Activated CD4-positive, alpha-beta T cell treated with anti-CD3 and anti-CD28 coated beads for 36 hours (primary cell): Measurements from ENCODE around the gene ZNF385D. TPM values are rescaled to one million over a fixed set of nuclear protein-coding genes. Genes with fewer than 3 reads are reported as not detected.

Experiments
- ATAC-seq: fragments of 200-7000 bp; cut with Tn5 transposase; one replicate; pipeline ENCODE4 v1.10.0; 2021; ENCODE audit warnings: mild to moderate bottlenecking, moderate library complexity
- CTCF ChIA-PET: fragments of 350-600 bp; sonication (Branson Sonifier 250); formaldehyde crosslinking; loops from one replicate; lab custom pipeline; 2021; ENCODE audit warnings: antibody characterized with exemption; lab: Charles Lee
- POLR2A ChIA-PET: fragments of 350-600 bp; sonication (Branson Sonifier 250); formaldehyde crosslinking; loops from one replicate; lab custom pipeline; 2021; ENCODE audit warnings: antibody characterized with exemption, inconsistent platforms; lab: Charles Lee
- DNase-seq: peaks from one replicate; pipeline ENCODE4 v3.0.0-alpha.2; 2020
- H3K27ac Mint-ChIP-seq: one replicate; pipeline ENCODE4 v1.8.0; 2021; ENCODE audit warnings: mixed read lengths
- H3K27me3 Mint-ChIP-seq: one replicate; pipeline ENCODE4 v1.8.0; 2021; ENCODE audit warnings: mixed read lengths
- H3K36me3 Mint-ChIP-seq: one replicate; pipeline ENCODE4 v1.8.0; 2021; ENCODE audit warnings: low read depth, mixed read lengths
- H3K4me1 Mint-ChIP-seq: one replicate; pipeline ENCODE4 v1.8.0; 2021; ENCODE audit warnings: mixed read lengths
- H3K4me3 Mint-ChIP-seq: one replicate; pipeline ENCODE4 v1.8.0; 2021; ENCODE audit warnings: mild to moderate bottlenecking, moderate library complexity, mixed read lengths
- H3K9me3 Mint-ChIP-seq: one replicate; pipeline ENCODE4 v1.8.0; 2021; ENCODE audit warnings: low read depth, mixed read lengths
- intact Hi-C, 2 experiments: fragments of 100-400 bp; cut with DNase I in 1 of 2; cut with micrococcal nuclease in 1 of 2; formaldehyde crosslinking; loops; one replicate each; pipeline versions ENCODE4 v1.14.2 to v1.15.1; 2022 to 2024; cut with DNase I, micrococcal nuclease
- total RNA-seq, 2 experiments: library from RNA; stranded (reverse); gene quantifications; one replicate each; pipeline ENCODE4 v1.2.3, GENCODE V29; 2021

Gene ZNF385D
- total RNA-seq, 2 experiments from 2014 or later = not detected

DNA sequence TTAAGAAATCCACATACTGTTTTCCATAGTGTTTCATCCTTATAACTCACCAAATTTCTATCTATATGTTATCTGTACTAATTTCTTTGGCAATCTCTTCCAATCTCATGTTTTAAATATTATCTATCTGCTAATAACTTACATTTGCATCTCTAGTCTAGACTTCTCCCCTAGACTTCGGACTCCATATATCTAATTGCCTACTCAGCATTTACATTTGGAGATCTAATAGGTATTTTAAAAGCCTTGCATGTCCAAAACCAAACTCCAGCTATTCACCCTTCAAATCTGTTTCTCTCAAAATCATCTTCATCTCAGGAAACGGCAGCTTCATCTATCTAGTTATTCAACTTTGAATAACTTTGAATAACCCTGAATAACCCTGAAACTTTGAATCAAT lies 35.3 kb downstream of the ZNF385D start:
- no peaks in the 10 kb centered on the region for H3K36me3 Mint-ChIP-seq
- DNase-seq = no peak
- no peaks in the 10 kb centered on the region for H3K4me1 Mint-ChIP-seq
- intact Hi-C loops = no loop called here
- no peaks in the 10 kb centered on the region for H3K27me3 Mint-ChIP-seq
- no peak overlapping the region for H3K4me3 Mint-ChIP-seq
- ChIA-PET CTCF (no interaction called here), POLR2A (no interaction called here)
- ATAC-seq = no peak
- peaks cover 12% of the 10 kb centered on the region for H3K9me3 Mint-ChIP-seq
- no peak overlapping the region for H3K27ac Mint-ChIP-seq

GRCh38 chr3:21705769-21706168 lies 45.2 kb downstream of the ZNF385D start:
- H3K27me3 Mint-ChIP-seq = no peaks in the 10 kb centered on the region
- no peak for ATAC-seq
- no peak for DNase-seq
- no peaks in the 10 kb centered on the region for H3K36me3 Mint-ChIP-seq
- H3K4me1 Mint-ChIP-seq = no peaks in the 10 kb centered on the region
- CTCF ChIA-PET = no interaction called here
- intact Hi-C loops = no loop called here
- H3K9me3 Mint-ChIP-seq = peaks cover 3% of the 10 kb centered on the region
- H3K27ac Mint-ChIP-seq = no peak overlapping the region
- POLR2A ChIA-PET = interaction anchor here (0.5 kb wide), 1 partner anchor 235 kb away, joined by 8 read pairs; no protein-coding TSS in a partner anchor
- no peak overlapping the region for H3K4me3 Mint-ChIP-seq

DNA sequence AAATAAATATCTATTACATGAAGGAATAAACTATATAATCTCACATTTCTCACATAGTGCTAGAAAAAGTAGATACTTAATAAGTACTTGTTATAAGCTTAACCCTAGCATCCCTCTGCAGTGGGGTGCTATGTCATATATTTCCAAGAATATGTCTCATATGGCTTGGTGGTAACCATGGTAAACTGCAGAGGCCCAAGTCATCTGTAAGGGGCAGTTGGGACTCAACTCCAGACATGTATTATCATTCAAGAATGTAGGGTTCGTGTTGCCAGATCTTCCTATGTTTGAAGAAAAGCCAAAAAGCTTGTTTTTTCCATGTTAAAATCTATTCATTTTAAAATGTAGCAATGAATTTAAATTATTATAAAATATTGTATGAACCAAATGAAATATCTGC lies 46.2 kb downstream of the ZNF385D start:
- Mint-ChIP-seq H3K9me3 (peaks cover 3% of the 10 kb centered on the region), H3K4me1 (no peaks in the 10 kb centered on the region), H3K27ac (no peak overlapping the region), H3K27me3 (no peaks in the 10 kb centered on the region), H3K4me3 (no peak overlapping the region), H3K36me3 (no peaks in the 10 kb centered on the region)
- intact Hi-C loops = no loop called here
- ATAC-seq (no peak), DNase-seq (no peak)
- ChIA-PET POLR2A (no interaction called here), CTCF (no interaction called here)

DNA sequence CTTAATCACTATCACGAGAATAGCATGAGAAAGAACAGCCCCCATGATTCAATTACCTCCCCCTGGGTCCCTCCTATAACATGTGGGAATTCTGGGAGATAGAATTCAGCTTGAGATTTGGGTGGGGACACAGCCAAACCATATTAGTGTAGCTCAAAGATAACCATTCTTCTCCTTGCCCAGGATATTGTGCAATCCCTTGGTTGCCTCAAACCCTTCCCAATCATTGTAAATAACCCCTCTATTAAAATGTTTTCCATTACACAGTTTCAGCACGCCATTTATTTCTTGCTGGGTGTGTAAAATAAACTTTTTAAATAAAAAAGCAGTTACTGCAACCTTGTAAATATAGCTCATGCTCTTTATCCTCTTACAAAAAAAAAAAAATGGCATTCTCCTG lies 47.7 kb downstream of the ZNF385D start:
- ATAC-seq = no peak
- no peak for DNase-seq
- H3K27me3 Mint-ChIP-seq = no peaks in the 10 kb centered on the region
- ChIA-PET CTCF (interaction anchor here (0.7 kb wide), 1 partner anchor 1259 kb away, joined by 5 read pairs; no protein-coding TSS in a partner anchor), POLR2A (no interaction called here)
- intact Hi-C loops = no loop called here
- H3K27ac Mint-ChIP-seq = no peak overlapping the region
- H3K36me3 Mint-ChIP-seq = no peaks in the 10 kb centered on the region
- peaks cover 3% of the 10 kb centered on the region for H3K9me3 Mint-ChIP-seq
- H3K4me1 Mint-ChIP-seq = no peaks in the 10 kb centered on the region
- no peak overlapping the region for H3K4me3 Mint-ChIP-seq

GRCh38 chr3:21697707-21698106 lies 53.3 kb downstream of the ZNF385D start:
- Mint-ChIP-seq H3K27me3 (no peaks in the 10 kb centered on the region), H3K9me3 (no peaks in the 10 kb centered on the region), H3K27ac (no peak overlapping the region), H3K36me3 (no peaks in the 10 kb centered on the region), H3K4me3 (no peak overlapping the region), H3K4me1 (no peaks in the 10 kb centered on the region)
- no peak for DNase-seq
- no peak for ATAC-seq
- ChIA-PET POLR2A (no interaction called here), CTCF (no interaction called here)
- intact Hi-C loops = no loop called here

GRCh38 chr3:21694506-21694905 lies 56.5 kb downstream of the ZNF385D start:
- H3K4me3 Mint-ChIP-seq = no peak overlapping the region

DNA sequence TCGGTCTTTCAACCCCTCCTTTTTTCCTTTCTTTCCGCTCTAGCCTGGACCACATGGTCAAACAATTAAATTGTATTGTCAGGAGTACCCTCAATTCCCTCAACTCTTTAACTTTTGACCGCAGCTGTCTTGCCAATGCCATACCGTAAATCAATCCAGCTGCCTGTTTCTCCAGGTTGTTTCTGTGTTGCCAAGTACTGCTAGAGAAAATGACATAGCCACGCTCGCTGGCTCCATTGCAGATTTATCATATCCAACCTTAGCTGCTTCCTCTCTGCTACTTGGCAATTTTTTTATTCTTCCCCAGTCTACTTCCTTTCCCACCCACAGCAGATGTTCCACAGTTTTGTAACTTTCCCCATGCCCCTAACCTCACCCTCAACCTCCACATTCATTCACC lies 60.0 kb downstream of the ZNF385D start:
- POLR2A ChIA-PET = no interaction called here
- CTCF ChIA-PET = no interaction called here
- intact Hi-C loops = no loop called here
- DNase-seq (no peak), ATAC-seq (no peak)
- no peaks in the 10 kb centered on the region for H3K4me1 Mint-ChIP-seq
- no peaks in the 10 kb centered on the region for H3K36me3 Mint-ChIP-seq
- no peak overlapping the region for H3K27ac Mint-ChIP-seq
- H3K27me3 Mint-ChIP-seq = no peaks in the 10 kb centered on the region
- H3K4me3 Mint-ChIP-seq = no peak overlapping the region
- peaks cover 6% of the 10 kb centered on the region for H3K9me3 Mint-ChIP-seq

More at GRCh38 chr3:21694506-21694905, 56.5 kb downstream of the ZNF385D start:
- H3K4me1 Mint-ChIP-seq = no peaks in the 10 kb centered on the region
- no peak overlapping the region for H3K27ac Mint-ChIP-seq
- intact Hi-C loops = no loop called here
- POLR2A ChIA-PET = no interaction called here
- peaks cover 6% of the 10 kb centered on the region for H3K9me3 Mint-ChIP-seq
- no peaks in the 10 kb centered on the region for H3K27me3 Mint-ChIP-seq
- CTCF ChIA-PET = no interaction called here
- ATAC-seq (no peak), DNase-seq (no peak)
- H3K36me3 Mint-ChIP-seq = no peaks in the 10 kb centered on the region

- intact Hi-C loops = no loop called here
- DNase-seq (no peak), ATAC-seq (no peak)
- Mint-ChIP-seq H3K36me3 (no peaks in the 10 kb centered on the region), H3K27ac (no peak overlapping the region), H3K27me3 (no peaks in the 10 kb centered on the region), H3K4me1 (no peaks in the 10 kb centered on the region), H3K9me3 (peaks cover 2% of the 10 kb centered on the region), H3K4me3 (no peak overlapping the region)
- ChIA-PET POLR2A (no interaction called here), CTCF (no interaction called here)
These were observed 68.8 kb downstream of the ZNF385D start for GRCh38 chr3:21682206-21682605.

- intact Hi-C loops = no loop called here
- ChIA-PET CTCF (no interaction called here), POLR2A (no interaction called here)
- Mint-ChIP-seq H3K27ac (no peak overlapping the region), H3K4me1 (no peaks in the 10 kb centered on the region), H3K4me3 (no peak overlapping the region), H3K27me3 (no peaks in the 10 kb centered on the region), H3K9me3 (no peaks in the 10 kb centered on the region), H3K36me3 (no peaks in the 10 kb centered on the region)
- ATAC-seq (no peak), DNase-seq (no peak)
These were observed 77.6 kb downstream of the ZNF385D start for GRCh38 chr3:21673393-21673792.

- CTCF ChIA-PET = no interaction called here
These were observed 78.7 kb downstream of the ZNF385D start for GRCh38 chr3:21672303-21672702.

DNA sequence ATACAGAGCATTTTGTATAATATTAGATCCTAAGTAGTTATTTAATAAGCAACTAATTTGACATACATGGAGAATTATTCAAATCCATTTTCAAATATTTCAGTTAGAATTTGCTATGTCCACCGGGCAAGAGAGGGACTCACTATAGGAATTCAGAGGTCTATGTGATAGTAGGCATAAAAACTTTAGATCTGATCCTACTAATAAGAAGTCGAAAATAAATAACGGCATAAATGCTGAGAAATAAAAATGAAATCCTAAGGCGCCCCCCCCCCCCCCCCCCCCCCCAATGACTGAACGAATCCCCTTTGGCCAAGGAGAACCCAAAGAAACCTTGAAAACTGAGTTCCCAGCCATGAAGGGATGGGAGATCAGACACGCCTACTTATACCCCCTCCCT lies 80.6 kb downstream of the ZNF385D start:
- Mint-ChIP-seq H3K27ac (no peak overlapping the region), H3K27me3 (no peaks in the 10 kb centered on the region), H3K36me3 (no peaks in the 10 kb centered on the region), H3K9me3 (no peaks in the 10 kb centered on the region), H3K4me3 (no peak overlapping the region), H3K4me1 (no peaks in the 10 kb centered on the region)
- DNase-seq (no peak), ATAC-seq (no peak)
- intact Hi-C loops = no loop called here
- ChIA-PET POLR2A (no interaction called here), CTCF (no interaction called here)

More at GRCh38 chr3:21672303-21672702, 78.7 kb downstream of the ZNF385D start:
- POLR2A ChIA-PET = no interaction called here
- no peaks in the 10 kb centered on the region for H3K36me3 Mint-ChIP-seq
- no peak overlapping the region for H3K27ac Mint-ChIP-seq
- no peaks in the 10 kb centered on the region for H3K9me3 Mint-ChIP-seq
- intact Hi-C loops = no loop called here
- DNase-seq (no peak), ATAC-seq (no peak)
- H3K4me3 Mint-ChIP-seq = no peak overlapping the region
- H3K4me1 Mint-ChIP-seq = no peaks in the 10 kb centered on the region
- H3K27me3 Mint-ChIP-seq = no peaks in the 10 kb centered on the region

- Mint-ChIP-seq H3K4me1 (no peaks in the 10 kb centered on the region), H3K4me3 (no peak overlapping the region), H3K9me3 (no peaks in the 10 kb centered on the region), H3K27ac (no peak overlapping the region), H3K27me3 (no peaks in the 10 kb centered on the region), H3K36me3 (no peaks in the 10 kb centered on the region)
- ChIA-PET POLR2A (no interaction called here), CTCF (no interaction called here)
- DNase-seq (no peak), ATAC-seq (no peak)
- intact Hi-C loops = no loop called here
These were observed 83.0 kb downstream of the ZNF385D start for GRCh38 chr3:21668012-21668411.
